HG03558 (cell line): Measurements from ENCODE around the gene EAF2.
"Not testable (repeated sequence)": the region's sequence is repeated elsewhere in the genome, so short reads cannot be mapped to it uniquely, and the experiment has no call there.

ENCODE experiments used
- ATAC-seq: cut with Tn5 transposase; IDR thresholded peaks from one replicate; pipeline ENCODE4 v1.9.1; 2021; ENCODE audit warnings: moderate number of reproducible peaks; ENCODE audit not compliant: unreplicated experiment; ENCODE audit errors: extremely low read depth

Gene EAF2

GRCh38 chr3:121855555-121855954 lies 20.5 kb downstream of the EAF2 start:
- ATAC-seq = no peak

GRCh38 chr3:121857778-121858177 lies 22.8 kb downstream of the EAF2 start:
- not testable (repeated sequence) for ATAC-seq

- ATAC-seq = not testable (repeated sequence)
These were observed 28.2 kb downstream of the EAF2 start for GRCh38 chr3:121863247-121863646.

- no peak for ATAC-seq
These were observed 28.8 kb downstream of the EAF2 start for GRCh38 chr3:121863801-121864200.

GRCh38 chr3:121869736-121870135 lies 34.7 kb downstream of the EAF2 start:
- no peak for ATAC-seq

GRCh38 chr3:121870717-121871116 lies 35.7 kb downstream of the EAF2 start:
- no peak for ATAC-seq

- no peak for ATAC-seq
These were observed 36.4 kb downstream of the EAF2 start for GRCh38 chr3:121871430-121871829.

- no peak for ATAC-seq
These were observed 43.4 kb downstream of the EAF2 start for GRCh38 chr3:121878411-121878810.

- ATAC-seq = no peak
These were observed 48.5 kb downstream of the EAF2 start for GRCh38 chr3:121883507-121883906.

- ATAC-seq = no peak
These were observed 50.4 kb downstream of the EAF2 start for GRCh38 chr3:121885386-121885785.

GRCh38 chr3:121894301-121894990 lies 59.4 kb downstream of the EAF2 start, which contains the start of gene SLC15A2:
TSS of gene SLC15A2 (plus strand) at chr3:121894401. CDS start at chr3:121894477, 76 bp downstream.
- ATAC-seq = no peak

GRCh38 chr3:121895121-121895520 lies 60.1 kb downstream of the EAF2 start:
- no peak for ATAC-seq

- no peak for ATAC-seq
These were observed 60.7 kb downstream of the EAF2 start for GRCh38 chr3:121895736-121896135.

- ATAC-seq = no peak
These were observed 61.8 kb downstream of the EAF2 start for GRCh38 chr3:121896823-121897222.

GRCh38 chr3:121897296-121897695 lies 62.3 kb downstream of the EAF2 start:
- ATAC-seq = no peak

- ATAC-seq = no peak
These were observed 78.4 kb downstream of the EAF2 start for GRCh38 chr3:121913305-121913990.

- ATAC-seq = no peak
These were observed 79.3 kb downstream of the EAF2 start for GRCh38 chr3:121914081-121914998.

GRCh38 chr3:121916189-121916588 lies 81.2 kb downstream of the EAF2 start:
- no peak for ATAC-seq

- no peak for ATAC-seq
These were observed 83.9 kb downstream of the EAF2 start for GRCh38 chr3:121918779-121919483.

- ATAC-seq = no peak
These were observed 89.7 kb downstream of the EAF2 start for GRCh38 chr3:121924734-121925133.
